ENCODE measurements around the gene SMIM20. TPM values are rescaled to one million over a fixed set of nuclear protein-coding genes. Genes with fewer than 3 reads are reported as not detected.
A peak's percentile ranks its signal among the peaks of the same experiment; 100 is the strongest.

The SMIM20 gene
- total RNA-seq, 2 donors from 2014 or later, result 19.7 to 21.3 TPM

- peaks cover 0 to 16% of the 10 kb centered on the region in 2 donors for H3K9me3 Mint-ChIP-seq
- ATAC-seq (no peak), DNase-seq (ENCODE audit: low spot score in 2 of 2) (no peak)
- peaks cover 14 to 25% of the 10 kb centered on the region in 2 donors for H3K36me3 Mint-ChIP-seq
- H3K27ac Mint-ChIP-seq, result peak overlapping the region; percentile 78 to 95
Measured at GRCh38 chr4:25937801-25938200, 23.8 kb downstream of the SMIM20 start.

- ATAC-seq (peak; percentile 56 to 72), DNase-seq (ENCODE audit: low spot score in 2 of 2) (peak in 1 of 2 donors; percentile 17)
- Mint-ChIP-seq H3K36me3 (peaks cover 14 to 25% of the 10 kb centered on the region in 2 donors), H3K9me3 (peaks cover 0 to 16% of the 10 kb centered on the region in 2 donors), H3K27ac (peak overlapping the region; percentile 78 to 95)
Measured at GRCh38 chr4:25938366-25938765, 24.3 kb downstream of the SMIM20 start.

GRCh38 chr4:25938787-25939186 is 24.8 kb downstream of the SMIM20 start:
- peaks cover 14 to 25% of the 10 kb centered on the region in 2 donors for H3K36me3 Mint-ChIP-seq
- ATAC-seq (peak; percentile 97 to 98), DNase-seq (ENCODE audit: low spot score in 2 of 2) (peak; percentile 59 to 65)
- H3K27ac Mint-ChIP-seq, result peak overlapping the region; percentile 78 to 95
- peaks cover 0 to 16% of the 10 kb centered on the region in 2 donors for H3K9me3 Mint-ChIP-seq

- DNase-seq (ENCODE audit: low spot score in 2 of 2), result no peak
- Mint-ChIP-seq H3K9me3 (peaks cover 0 to 16% of the 10 kb centered on the region in 2 donors), H3K27ac (peak overlapping the region; percentile 78 to 95), H3K36me3 (peaks cover 14 to 25% of the 10 kb centered on the region in 2 donors)
- ATAC-seq, result no peak
Measured at GRCh38 chr4:25939330-25939729, 25.3 kb downstream of the SMIM20 start.

- ATAC-seq (no peak), DNase-seq (ENCODE audit: low spot score in 2 of 2) (no peak)
- H3K27ac Mint-ChIP-seq, result no peak overlapping the region
- H3K9me3 Mint-ChIP-seq, result peaks cover 0 to 16% of the 10 kb centered on the region in 2 donors
- H3K36me3 Mint-ChIP-seq, result peaks cover 14 to 24% of the 10 kb centered on the region in 2 donors
Measured at GRCh38 chr4:25941457-25942221, 27.6 kb downstream of the SMIM20 start.

GRCh38 chr4:25943312-25943711 is 29.3 kb downstream of the SMIM20 start:
- H3K36me3 Mint-ChIP-seq, result peaks cover 14 to 19% of the 10 kb centered on the region in 2 donors
- H3K9me3 Mint-ChIP-seq, result peaks cover 0 to 16% of the 10 kb centered on the region in 2 donors
- H3K27ac Mint-ChIP-seq, result no peak overlapping the region
- ATAC-seq, result no peak
- no peak for DNase-seq (ENCODE audit: low spot score in 2 of 2)

- DNase-seq (ENCODE audit: low spot score in 2 of 2) (no peak), ATAC-seq (no peak)
- Mint-ChIP-seq H3K9me3 (peaks cover 0 to 16% of the 10 kb centered on the region in 2 donors), H3K27ac (no peak overlapping the region), H3K36me3 (peaks cover 14 to 19% of the 10 kb centered on the region in 2 donors)
Measured at GRCh38 chr4:25943805-25944204, 29.8 kb downstream of the SMIM20 start.

- Mint-ChIP-seq H3K9me3 (no peaks in the 10 kb centered on the region), H3K27ac (no peak overlapping the region), H3K36me3 (no peaks in the 10 kb centered on the region)
- no peak for ATAC-seq
- no peak for DNase-seq (ENCODE audit: low spot score in 2 of 2)
Measured at GRCh38 chr4:25948051-25948450, 34.0 kb downstream of the SMIM20 start.

GRCh38 chr4:25949173-25949748 is 35.2 kb downstream of the SMIM20 start:
- Mint-ChIP-seq H3K27ac (no peak overlapping the region), H3K36me3 (no peaks in the 10 kb centered on the region), H3K9me3 (no peaks in the 10 kb centered on the region)

GRCh38 chr4:25949994-25950393 is 36.0 kb downstream of the SMIM20 start:
- Mint-ChIP-seq H3K27ac (no peak overlapping the region), H3K9me3 (no peaks in the 10 kb centered on the region), H3K36me3 (no peaks in the 10 kb centered on the region)
- ATAC-seq, result no peak
- no peak for DNase-seq (ENCODE audit: low spot score in 2 of 2)

More at GRCh38 chr4:25949173-25949748, 35.2 kb downstream of the SMIM20 start:
- ATAC-seq, result no peak
- DNase-seq (ENCODE audit: low spot score in 2 of 2), result no peak

- no peaks in the 10 kb centered on the region for H3K36me3 Mint-ChIP-seq
- H3K9me3 Mint-ChIP-seq, result no peaks in the 10 kb centered on the region
- ATAC-seq, result no peak
- DNase-seq (ENCODE audit: low spot score in 2 of 2), result no peak
- H3K27ac Mint-ChIP-seq, result no peak overlapping the region
Measured at GRCh38 chr4:25950461-25951389, 36.7 kb downstream of the SMIM20 start.

- peak; percentile 37 to 81 for ATAC-seq
- H3K36me3 Mint-ChIP-seq, result peaks cover 0 to 5% of the 10 kb centered on the region in 2 donors
- peak overlapping the region in 1 of 2 donors; percentile 63 for H3K27ac Mint-ChIP-seq
- no peak for DNase-seq (ENCODE audit: low spot score in 2 of 2)
- peaks cover 3 to 4% of the 10 kb centered on the region in 2 donors for H3K9me3 Mint-ChIP-seq
Measured at GRCh38 chr4:25951390-25951952, 37.5 kb downstream of the SMIM20 start.

GRCh38 chr4:25953740-25954139 is 39.7 kb downstream of the SMIM20 start:
- Mint-ChIP-seq H3K9me3 (peaks cover 4 to 5% of the 10 kb centered on the region in 2 donors), H3K36me3 (peaks cover 0 to 6% of the 10 kb centered on the region in 2 donors), H3K27ac (no peak overlapping the region)
- ATAC-seq, result no peak
- DNase-seq (ENCODE audit: low spot score in 2 of 2), result no peak

- H3K27ac Mint-ChIP-seq, result no peak overlapping the region
Measured at GRCh38 chr4:25954293-25954904, 40.4 kb downstream of the SMIM20 start.

GRCh38 chr4:25955705-25956104 is 41.7 kb downstream of the SMIM20 start:
- DNase-seq (ENCODE audit: low spot score in 2 of 2) (no peak), ATAC-seq (no peak)
- H3K36me3 Mint-ChIP-seq, result peaks cover 0 to 6% of the 10 kb centered on the region in 2 donors
- H3K9me3 Mint-ChIP-seq, result peaks cover 4 to 5% of the 10 kb centered on the region in 2 donors
- H3K27ac Mint-ChIP-seq, result no peak overlapping the region

More at GRCh38 chr4:25954293-25954904, 40.4 kb downstream of the SMIM20 start:
- no peak for DNase-seq (ENCODE audit: low spot score in 2 of 2)
- peaks cover 0 to 6% of the 10 kb centered on the region in 2 donors for H3K36me3 Mint-ChIP-seq
- no peak for ATAC-seq
- H3K9me3 Mint-ChIP-seq, result peaks cover 4 to 5% of the 10 kb centered on the region in 2 donors

- Mint-ChIP-seq H3K27ac (no peak overlapping the region), H3K9me3 (peaks cover 4 to 5% of the 10 kb centered on the region in 2 donors), H3K36me3 (peaks cover 0 to 6% of the 10 kb centered on the region in 2 donors)
- ATAC-seq (no peak), DNase-seq (ENCODE audit: low spot score in 2 of 2) (no peak)
Measured at GRCh38 chr4:25956260-25956659, 42.2 kb downstream of the SMIM20 start.

All from activated naive CD4-positive, alpha-beta T cell treated with anti-CD3 and anti-CD28 coated beads, Interleukin-2, amount 50 U/mL, for 72 hours (primary cell).